Measurements from ENCODE around the gene RTF2. TPM values are rescaled to one million over a fixed set of nuclear protein-coding genes. Genes with fewer than 3 reads are reported as not detected.

RTF2 gene
- total and polyA plus RNA-seq, 4 experiments from 2014 or later = 66.0 to 129 (median 94.9) TPM

- peak overlapping the region in 4 of 7 donors; percentile 15 to 77 (median 43) for H3K27ac Mint-ChIP-seq
Observed at GRCh38 chr20:56451056-56451765, 17.2 kb upstream of the RTF2 start.

GRCh38 chr20:56453352-56453751 lies 15.1 kb upstream of the RTF2 start:
- DNase-seq = no peak
- Histone ChIP-seq H3K9me3 (ENCODE audit: control insufficient read depth in 1 of 2, low read length in 2 of 2) (no peaks in the 10 kb centered on the region), H3K27ac (ENCODE audit: low read depth, low read length) (no peak overlapping the region), H3K4me3 (ENCODE audit: low read length in 2 of 2) (no peak overlapping the region), H3K27me3 (ENCODE audit: insufficient read depth, low read length) (no peaks in the 10 kb centered on the region), H3K4me1 (ENCODE audit: insufficient read depth, low read length) (peaks cover 15% of the 10 kb centered on the region), H3K36me3 (ENCODE audit: insufficient read depth, low read length) (peaks cover 16% of the 10 kb centered on the region)
- Mint-ChIP-seq H3K4me1 (peaks cover 13 to 42% (median 28%) of the 10 kb centered on the region in 4 donors), H3K36me3 (peaks cover 22 to 50% of the 10 kb centered on the region in 2 donors), H3K27me3 (no peaks in the 10 kb centered on the region), H3K9me3 (peaks cover 0 to 2% (median 0%) of the 10 kb centered on the region in 8 donors), H3K4me3 (no peak overlapping the region), H3K27ac (peak overlapping the region in 4 of 7 donors; percentile 22 to 87 (median 72))
- ChIA-PET POLR2A (ENCODE audit: partially characterized antibody) (interaction anchor here (0.5 to 2.3 kb wide), 2 partner anchors 10 to 41 kb away, joined by 3 to 7 read pairs; partner anchors contain the start of gene CASS4), CTCF (ENCODE audit: partially characterized antibody) (interaction anchor here (1.3 kb wide), 1 partner anchor 14 kb away, joined by 3 read pairs; no protein-coding TSS in a partner anchor)
- intact Hi-C loops (cut with micrococcal nuclease) = no loop called here

More at GRCh38 chr20:56451056-56451765, 17.2 kb upstream of the RTF2 start:
- intact Hi-C loops (cut with micrococcal nuclease) = no loop called here
- no peak overlapping the region for H3K27ac ChIP-seq (ENCODE audit: low read depth, low read length)
- H3K36me3 ChIP-seq (ENCODE audit: insufficient read depth, low read length) = peaks cover 18% of the 10 kb centered on the region
- H3K27me3 Mint-ChIP-seq = no peaks in the 10 kb centered on the region
- H3K4me1 ChIP-seq (ENCODE audit: insufficient read depth, low read length) = peaks cover 15% of the 10 kb centered on the region
- CTCF ChIA-PET (ENCODE audit: partially characterized antibody) = no interaction called here
- POLR2A ChIA-PET (ENCODE audit: partially characterized antibody) = interaction anchor here (1.0 kb wide), 1 partner anchor 59 kb away, joined by 3 read pairs; the partner anchor contains the start of genes AURKA and CSTF1
- H3K9me3 ChIP-seq (ENCODE audit: control insufficient read depth in 1 of 2, low read length in 2 of 2) = no peaks in the 10 kb centered on the region
- no peak for DNase-seq
- no peaks in the 10 kb centered on the region for H3K27me3 ChIP-seq (ENCODE audit: insufficient read depth, low read length)
- no peak overlapping the region for H3K4me3 Mint-ChIP-seq
- H3K4me1 Mint-ChIP-seq = peaks cover 13 to 37% (median 24%) of the 10 kb centered on the region in 4 donors
- peaks cover 0 to 2% (median 0%) of the 10 kb centered on the region in 8 donors for H3K9me3 Mint-ChIP-seq
- peaks cover 23 to 57% of the 10 kb centered on the region in 2 donors for H3K36me3 Mint-ChIP-seq
- no peak overlapping the region for H3K4me3 ChIP-seq (ENCODE audit: low read length in 2 of 2)

GRCh38 chr20:56454754-56455153 lies 13.7 kb upstream of the RTF2 start:
- Mint-ChIP-seq H3K36me3 (peaks cover 17 to 48% of the 10 kb centered on the region in 2 donors), H3K4me1 (peaks cover 16 to 48% (median 33%) of the 10 kb centered on the region in 4 donors), H3K27me3 (no peaks in the 10 kb centered on the region), H3K4me3 (peak overlapping the region in 5 of 8 donors; percentile 25 to 52 (median 41)), H3K9me3 (peaks cover 0 to 2% (median 0%) of the 10 kb centered on the region in 8 donors), H3K27ac (peak overlapping the region; percentile 77 to 87 (median 81))
- H3K27me3 ChIP-seq (ENCODE audit: insufficient read depth, low read length) = no peaks in the 10 kb centered on the region
- no peak overlapping the region for H3K4me3 ChIP-seq (ENCODE audit: low read length in 2 of 2)
- H3K4me1 ChIP-seq (ENCODE audit: insufficient read depth, low read length) = peaks cover 17% of the 10 kb centered on the region
- peak overlapping the region; percentile 6 for H3K27ac ChIP-seq (ENCODE audit: low read depth, low read length)
- POLR2A ChIA-PET (ENCODE audit: partially characterized antibody) = interaction anchor here (1.9 to 2.3 kb wide), 2 partner anchors 30 to 42 kb away, joined by 6 to 7 read pairs; partner anchors contain the start of gene CASS4
- H3K9me3 ChIP-seq (ENCODE audit: control insufficient read depth in 1 of 2, low read length in 2 of 2) = no peaks in the 10 kb centered on the region
- CTCF ChIA-PET (ENCODE audit: partially characterized antibody) = no interaction called here
- intact Hi-C loops (cut with micrococcal nuclease) = no loop called here
- peaks cover 20% of the 10 kb centered on the region for H3K36me3 ChIP-seq (ENCODE audit: insufficient read depth, low read length)
- no peak for DNase-seq

DNA sequence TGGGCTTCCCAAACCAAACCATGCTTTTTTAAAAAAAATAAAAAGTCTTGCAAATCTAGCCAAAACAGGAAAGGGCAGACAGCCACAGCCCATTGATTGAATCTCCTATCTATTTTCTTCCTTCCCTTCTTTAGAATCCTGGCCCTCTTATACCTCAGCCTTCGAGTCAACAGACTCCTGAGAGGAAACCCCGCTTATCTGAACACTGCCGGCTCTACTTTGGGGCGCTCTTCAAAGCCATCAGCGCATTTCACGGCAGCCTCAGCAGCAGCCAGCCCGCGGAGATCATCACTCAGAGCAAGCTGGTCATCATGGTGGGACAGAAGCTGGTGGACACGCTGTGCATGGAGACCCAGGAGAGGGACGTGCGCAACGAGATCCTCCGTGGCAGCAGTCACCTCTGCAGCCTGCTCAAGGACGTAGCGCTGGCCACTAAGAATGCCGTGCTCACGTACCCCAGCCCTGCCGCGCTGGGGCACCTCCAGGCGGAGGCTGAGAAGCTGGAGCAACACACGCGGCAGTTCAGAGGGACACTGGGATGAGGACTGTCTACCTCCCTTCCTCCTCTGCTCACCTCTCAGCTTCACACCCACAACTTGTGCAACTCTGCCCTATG lies 10.1 kb upstream of the RTF2 start:
- H3K36me3 Mint-ChIP-seq = peaks cover 7 to 28% of the 10 kb centered on the region in 2 donors
- intact Hi-C loops (cut with micrococcal nuclease) = no loop called here
- peaks cover 30 to 69% (median 47%) of the 10 kb centered on the region in 4 donors for H3K4me1 Mint-ChIP-seq
- H3K36me3 ChIP-seq (ENCODE audit: insufficient read depth, low read length) = peaks cover 6% of the 10 kb centered on the region
- H3K9me3 Mint-ChIP-seq = peaks cover 0 to 2% (median 0%) of the 10 kb centered on the region in 8 donors
- ChIA-PET CTCF (ENCODE audit: partially characterized antibody) (no interaction called here), POLR2A (ENCODE audit: partially characterized antibody) (interaction anchor here (0.6 kb wide), 1 partner anchor 65 kb away, joined by 3 read pairs; no protein-coding TSS in a partner anchor)
- H3K4me1 ChIP-seq (ENCODE audit: insufficient read depth, low read length) = peaks cover 49% of the 10 kb centered on the region
- H3K4me3 ChIP-seq (ENCODE audit: low read length in 2 of 2) = no peak overlapping the region
- peak overlapping the region in 3 of 7 donors; percentile 22 to 86 (median 75) for H3K27ac Mint-ChIP-seq
- H3K27ac ChIP-seq (ENCODE audit: low read depth, low read length) = no peak overlapping the region
- H3K9me3 ChIP-seq (ENCODE audit: control insufficient read depth in 1 of 2, low read length in 2 of 2) = no peaks in the 10 kb centered on the region
- H3K4me3 Mint-ChIP-seq = no peak overlapping the region
- no peaks in the 10 kb centered on the region for H3K27me3 ChIP-seq (ENCODE audit: insufficient read depth, low read length)
- H3K27me3 Mint-ChIP-seq = no peaks in the 10 kb centered on the region
- no peak for DNase-seq

GRCh38 chr20:56460459-56460858 lies 8.0 kb upstream of the RTF2 start:
- Mint-ChIP-seq H3K4me1 (peaks cover 26 to 64% (median 43%) of the 10 kb centered on the region in 4 donors), H3K27ac (peak overlapping the region; percentile 91 to 97 (median 96)), H3K36me3 (peaks cover 3 to 18% of the 10 kb centered on the region in 2 donors), H3K9me3 (peaks cover 0 to 2% (median 0%) of the 10 kb centered on the region in 8 donors), H3K27me3 (no peaks in the 10 kb centered on the region), H3K4me3 (peak overlapping the region in 5 of 8 donors; percentile 55 to 69 (median 56))
- DNase-seq = peak; percentile 75 to 88 (median 85)
- peaks cover 51% of the 10 kb centered on the region for H3K4me1 ChIP-seq (ENCODE audit: insufficient read depth, low read length)
- no peaks in the 10 kb centered on the region for H3K27me3 ChIP-seq (ENCODE audit: insufficient read depth, low read length)
- peaks cover 6% of the 10 kb centered on the region for H3K36me3 ChIP-seq (ENCODE audit: insufficient read depth, low read length)
- intact Hi-C loops (cut with micrococcal nuclease) = loop anchor here (2.0 kb wide), 1 partner anchor 68 kb away; the partner anchor contains the start of genes AURKA and CSTF1
- CTCF ChIA-PET (ENCODE audit: partially characterized antibody) = interaction anchor here (1.5 kb wide), 1 partner anchor 60 kb away, joined by 3 read pairs; no protein-coding TSS in a partner anchor
- peak overlapping the region; percentile 62 for H3K27ac ChIP-seq (ENCODE audit: low read depth, low read length)
- POLR2A ChIA-PET (ENCODE audit: partially characterized antibody) = interaction anchor here (0.9 kb wide), 2 partner anchors 9 to 48 kb away, joined by 3 read pairs; partner anchors contain the start of gene CASS4
- H3K4me3 ChIP-seq (ENCODE audit: low read length in 2 of 2) = no peak overlapping the region
- H3K9me3 ChIP-seq (ENCODE audit: control insufficient read depth in 1 of 2, low read length in 2 of 2) = no peaks in the 10 kb centered on the region

DNA sequence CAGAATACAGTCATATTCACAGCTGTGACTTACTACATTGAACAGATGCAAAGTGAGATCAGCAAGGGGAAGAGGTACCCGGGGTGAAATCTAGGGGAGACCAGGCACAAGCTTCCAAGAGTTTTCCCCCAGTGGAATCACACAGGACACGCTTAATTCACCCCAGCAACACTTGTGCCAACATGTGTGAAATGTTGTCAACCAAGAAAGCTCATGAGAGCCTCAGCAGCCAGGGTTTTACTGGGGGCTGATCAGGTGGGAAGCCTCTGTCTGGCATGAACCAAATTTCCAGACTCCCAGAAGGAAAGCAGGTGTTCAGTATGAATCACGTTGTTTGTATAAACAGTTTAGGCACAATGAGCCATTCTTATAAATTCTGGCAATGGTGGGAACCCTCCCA lies 6.9 kb upstream of the RTF2 start:
- H3K9me3 Mint-ChIP-seq = no peaks in the 10 kb centered on the region
- DNase-seq = no peak
- peaks cover 6% of the 10 kb centered on the region for H3K36me3 ChIP-seq (ENCODE audit: insufficient read depth, low read length)
- peak overlapping the region; percentile 91 to 97 (median 96) for H3K27ac Mint-ChIP-seq
- H3K27me3 Mint-ChIP-seq = no peaks in the 10 kb centered on the region
- CTCF ChIA-PET (ENCODE audit: partially characterized antibody) = interaction anchor here (0.6 to 1.7 kb wide), 3 partner anchors 61 to 68 kb away, joined by 3 to 5 read pairs (median 3); no protein-coding TSS in a partner anchor
- H3K4me3 ChIP-seq (ENCODE audit: low read length in 2 of 2) = no peak overlapping the region
- POLR2A ChIA-PET (ENCODE audit: partially characterized antibody) = interaction anchor here (1.2 kb wide), 1 partner anchor 69 kb away, joined by 3 read pairs; the partner anchor contains the start of genes AURKA and CSTF1
- H3K4me1 Mint-ChIP-seq = peaks cover 26 to 67% (median 41%) of the 10 kb centered on the region in 4 donors
- intact Hi-C loops (cut with micrococcal nuclease) = loop anchor here (2.0 kb wide), 1 partner anchor 69 kb away; the partner anchor contains the start of genes AURKA and CSTF1
- H3K4me1 ChIP-seq (ENCODE audit: insufficient read depth, low read length) = peaks cover 51% of the 10 kb centered on the region
- no peaks in the 10 kb centered on the region for H3K27me3 ChIP-seq (ENCODE audit: insufficient read depth, low read length)
- H3K4me3 Mint-ChIP-seq = no peak overlapping the region
- no peaks in the 10 kb centered on the region for H3K9me3 ChIP-seq (ENCODE audit: control insufficient read depth in 1 of 2, low read length in 2 of 2)
- H3K27ac ChIP-seq (ENCODE audit: low read depth, low read length) = peak overlapping the region; percentile 62
- peaks cover 3 to 18% of the 10 kb centered on the region in 2 donors for H3K36me3 Mint-ChIP-seq

All from CD4-positive, alpha-beta memory T cell (primary cell).